ENCODE data around the gene GSTT4.
"Not testable (repeated sequence)": the region's sequence is repeated elsewhere in the genome, so short reads cannot be mapped to it uniquely, and the experiment has no call there.

DNA sequence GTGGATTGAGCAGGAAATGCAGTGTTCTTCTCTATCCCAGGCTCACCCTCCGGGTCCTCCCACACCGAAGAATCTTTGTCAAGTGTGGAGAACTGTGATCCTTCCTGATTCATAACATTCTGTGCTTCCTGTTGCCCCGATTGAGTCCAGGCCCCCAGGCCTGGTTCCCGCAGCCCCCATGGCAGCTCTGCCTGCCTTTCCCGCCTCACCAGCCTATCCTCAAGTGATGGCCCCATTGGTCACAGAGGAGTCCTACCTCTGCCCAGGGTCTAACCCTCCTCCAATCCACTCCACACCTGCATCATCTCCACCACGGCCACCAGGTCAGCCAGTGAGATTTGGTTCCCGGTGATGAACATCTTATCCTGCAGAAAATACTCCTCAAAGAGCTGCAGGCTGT, 5.5 kb downstream of the GSTT4 start:
- TF ChIP-seq, protein P1, sequence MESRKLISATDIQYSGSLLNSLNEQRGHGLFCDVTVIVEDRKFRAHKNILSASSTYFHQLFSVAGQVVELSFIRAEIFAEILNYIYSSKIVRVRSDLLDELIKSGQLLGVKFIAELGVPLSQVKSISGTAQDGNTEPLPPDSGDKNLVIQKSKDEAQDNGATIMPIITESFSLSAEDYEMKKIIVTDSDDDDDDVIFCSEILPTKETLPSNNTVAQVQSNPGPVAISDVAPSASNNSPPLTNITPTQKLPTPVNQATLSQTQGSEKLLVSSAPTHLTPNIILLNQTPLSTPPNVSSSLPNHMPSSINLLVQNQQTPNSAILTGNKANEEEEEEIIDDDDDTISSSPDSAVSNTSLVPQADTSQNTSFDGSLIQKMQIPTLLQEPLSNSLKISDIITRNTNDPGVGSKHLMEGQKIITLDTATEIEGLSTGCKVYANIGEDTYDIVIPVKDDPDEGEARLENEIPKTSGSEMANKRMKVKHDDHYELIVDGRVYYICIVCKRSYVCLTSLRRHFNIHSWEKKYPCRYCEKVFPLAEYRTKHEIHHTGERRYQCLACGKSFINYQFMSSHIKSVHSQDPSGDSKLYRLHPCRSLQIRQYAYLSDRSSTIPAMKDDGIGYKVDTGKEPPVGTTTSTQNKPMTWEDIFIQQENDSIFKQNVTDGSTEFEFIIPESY (IDR thresholded peaks at IDR 0.05; ENCODE audit: borderline replicate concordance, low read depth), result not testable (repeated sequence)
- TF ChIP-seq, protein P2, sequence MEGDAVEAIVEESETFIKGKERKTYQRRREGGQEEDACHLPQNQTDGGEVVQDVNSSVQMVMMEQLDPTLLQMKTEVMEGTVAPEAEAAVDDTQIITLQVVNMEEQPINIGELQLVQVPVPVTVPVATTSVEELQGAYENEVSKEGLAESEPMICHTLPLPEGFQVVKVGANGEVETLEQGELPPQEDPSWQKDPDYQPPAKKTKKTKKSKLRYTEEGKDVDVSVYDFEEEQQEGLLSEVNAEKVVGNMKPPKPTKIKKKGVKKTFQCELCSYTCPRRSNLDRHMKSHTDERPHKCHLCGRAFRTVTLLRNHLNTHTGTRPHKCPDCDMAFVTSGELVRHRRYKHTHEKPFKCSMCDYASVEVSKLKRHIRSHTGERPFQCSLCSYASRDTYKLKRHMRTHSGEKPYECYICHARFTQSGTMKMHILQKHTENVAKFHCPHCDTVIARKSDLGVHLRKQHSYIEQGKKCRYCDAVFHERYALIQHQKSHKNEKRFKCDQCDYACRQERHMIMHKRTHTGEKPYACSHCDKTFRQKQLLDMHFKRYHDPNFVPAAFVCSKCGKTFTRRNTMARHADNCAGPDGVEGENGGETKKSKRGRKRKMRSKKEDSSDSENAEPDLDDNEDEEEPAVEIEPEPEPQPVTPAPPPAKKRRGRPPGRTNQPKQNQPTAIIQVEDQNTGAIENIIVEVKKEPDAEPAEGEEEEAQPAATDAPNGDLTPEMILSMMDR (IDR thresholded peaks at IDR 0.05), result not testable (repeated sequence)
- TF ChIP-seq, protein P3, sequence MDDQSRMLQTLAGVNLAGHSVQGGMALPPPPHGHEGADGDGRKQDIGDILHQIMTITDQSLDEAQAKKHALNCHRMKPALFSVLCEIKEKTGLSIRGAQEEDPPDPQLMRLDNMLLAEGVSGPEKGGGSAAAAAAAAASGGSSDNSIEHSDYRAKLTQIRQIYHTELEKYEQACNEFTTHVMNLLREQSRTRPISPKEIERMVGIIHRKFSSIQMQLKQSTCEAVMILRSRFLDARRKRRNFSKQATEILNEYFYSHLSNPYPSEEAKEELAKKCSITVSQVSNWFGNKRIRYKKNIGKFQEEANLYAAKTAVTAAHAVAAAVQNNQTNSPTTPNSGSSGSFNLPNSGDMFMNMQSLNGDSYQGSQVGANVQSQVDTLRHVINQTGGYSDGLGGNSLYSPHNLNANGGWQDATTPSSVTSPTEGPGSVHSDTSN (IDR thresholded peaks at IDR 0.05), result not testable (repeated sequence)
- TF ChIP-seq GABPA (IDR thresholded peaks at IDR 0.05; ENCODE audit: low read depth); EP300 (IDR thresholded peaks at IDR 0.05; ENCODE audit: borderline replicate concordance in 1 of 2, low read depth in 1 of 2, low read length in 1 of 2); MXI1 (IDR thresholded peaks at IDR 0.05; ENCODE audit: low read depth, low read length); POLR2AphosphoS5 (IDR thresholded peaks at IDR 0.05; ENCODE audit: low read depth, low read length); NFIC (IDR thresholded peaks at IDR 0.05; ENCODE audit: borderline replicate concordance): not testable (repeated sequence)
- TF ChIP-seq, protein P4, sequence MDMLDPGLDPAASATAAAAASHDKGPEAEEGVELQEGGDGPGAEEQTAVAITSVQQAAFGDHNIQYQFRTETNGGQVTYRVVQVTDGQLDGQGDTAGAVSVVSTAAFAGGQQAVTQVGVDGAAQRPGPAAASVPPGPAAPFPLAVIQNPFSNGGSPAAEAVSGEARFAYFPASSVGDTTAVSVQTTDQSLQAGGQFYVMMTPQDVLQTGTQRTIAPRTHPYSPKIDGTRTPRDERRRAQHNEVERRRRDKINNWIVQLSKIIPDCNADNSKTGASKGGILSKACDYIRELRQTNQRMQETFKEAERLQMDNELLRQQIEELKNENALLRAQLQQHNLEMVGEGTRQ (IDR thresholded peaks at IDR 0.05; ENCODE audit: borderline replicate concordance, low read depth, low read length), result not testable (repeated sequence)
